GM12878 (cell line): ENCODE results near the gene ANXA11. TPM values are rescaled to one million over a fixed set of nuclear protein-coding genes. Genes with fewer than 3 reads are reported as not detected.

Experiments used
- ATF7 ChIP-seq: fragments of 450-650 bp; IDR thresholded peaks from 2 replicates; pipeline ENCODE4 v1.6.1; 2016; ENCODE audit warnings: low read depth, mild to moderate bottlenecking
- CHD2 ChIP-seq: IDR thresholded peaks from 2 replicates; pipeline ENCODE4 v1.6.1; 2011; ENCODE audit warnings: low read depth, low read length, improper control_type of control experiment, borderline replicate concordance
- CREM ChIP-seq: IDR thresholded peaks from 2 replicates; pipeline ENCODE4 v1.6.1; 2014; ENCODE audit warnings: antibody characterized with exemption, low read depth
- CTCF ChIP-seq, 3 experiments: IDR thresholded peaks in 2 of 3; conservative IDR thresholded peaks in 1 of 3; 2 replicates each; pipeline ENCODE4 v1.5.1; 2011; ENCODE audit warnings: low read depth in 3 of 3, low read length in 3 of 3, mild to moderate bottlenecking in 3 of 3, control low read depth in 2 of 3, moderate library complexity in 2 of 3, inconsistent platforms in 1 of 3, mixed read lengths in 1 of 3; ENCODE audit not compliant: control insufficient read depth in 2 of 3, insufficient read depth in 1 of 3; ENCODE audit errors: extremely low read depth in 1 of 3
- ELK1 ChIP-seq: IDR thresholded peaks from 2 replicates; pipeline ENCODE4 v1.6.1; 2012; ENCODE audit warnings: low read depth, low read length, improper control_type of control experiment
- FOXK2 ChIP-seq: fragments of 450-650 bp; IDR thresholded peaks from 2 replicates; pipeline ENCODE4 v1.6.1; 2017; ENCODE audit warnings: mild to moderate bottlenecking, moderate library complexity
- KDM1A ChIP-seq: fragments of 200-600 bp; sonication (generic); IDR thresholded peaks from 2 replicates; pipeline ENCODE4 v1.6.1; 2016; ENCODE audit warnings: borderline replicate concordance
- MTA2 ChIP-seq: fragments of 450-650 bp; IDR thresholded peaks from 2 replicates; pipeline ENCODE4 v1.6.1; 2016; ENCODE audit warnings: low read depth, mild to moderate bottlenecking, moderate library complexity
- MTA3 ChIP-seq: IDR thresholded peaks from 2 replicates; pipeline ENCODE4 v1.6.1; 2012; ENCODE audit warnings: low read length, inconsistent platforms, borderline replicate concordance
- MYC ChIP-seq: IDR thresholded peaks from 2 replicates; pipeline ENCODE4 v1.6.1; 2011; ENCODE audit warnings: mild to moderate bottlenecking, low read length, moderate library complexity, inconsistent platforms; ENCODE audit not compliant: insufficient read depth, insufficient replicate concordance, insufficient read length, severe bottlenecking
- NBN ChIP-seq: fragments of 450-650 bp; IDR thresholded peaks from 2 replicates; pipeline ENCODE4 v1.6.1; 2016
- NKRF ChIP-seq: fragments of 450-650 bp; conservative IDR thresholded peaks from 2 replicates; pipeline ENCODE4 v1.6.1; 2017; ENCODE audit warnings: mild to moderate bottlenecking, moderate library complexity
- POLR2A ChIP-seq: IDR thresholded peaks from 2 replicates; pipeline ENCODE4 v1.6.1; 2011; ENCODE audit warnings: low read depth, mild to moderate bottlenecking, low read length
- POLR2AphosphoS2 ChIP-seq: IDR thresholded peaks from 2 replicates; pipeline ENCODE4 v1.6.1; 2011; ENCODE audit warnings: low read depth, mild to moderate bottlenecking, low read length, improper control_type of control experiment, moderate library complexity
- RELA ChIP-seq: fragments of 450-650 bp; IDR thresholded peaks from 2 replicates; pipeline ENCODE4 v1.8.0; 2014; ENCODE audit warnings: borderline replicate concordance; ENCODE audit not compliant: partially characterized antibody
- RELB ChIP-seq: fragments of 450-650 bp; IDR thresholded peaks from 2 replicates; pipeline ENCODE4 v1.6.1; 2017; ENCODE audit warnings: low read depth, mild to moderate bottlenecking, moderate library complexity
- RFX5 ChIP-seq: IDR thresholded peaks from 2 replicates; pipeline ENCODE4 v1.6.1; 2011; ENCODE audit warnings: low read depth, low read length, improper control_type of control experiment
- SMARCA5 ChIP-seq: fragments of 450-650 bp; IDR thresholded peaks from 2 replicates; pipeline ENCODE4 v1.6.1; 2017; ENCODE audit warnings: mild to moderate bottlenecking
- SMC3 ChIP-seq: IDR thresholded peaks from 2 replicates; pipeline ENCODE4 v1.6.1; 2011; ENCODE audit warnings: low read length, improper control_type of control experiment, borderline replicate concordance
- SPI1 ChIP-seq: IDR thresholded peaks from 2 replicates; pipeline ENCODE4 v1.6.1; 2011; ENCODE audit warnings: low read depth, mild to moderate bottlenecking, low read length, moderate library complexity, borderline replicate concordance; ENCODE audit not compliant: insufficient read depth
- SRF ChIP-seq, 2 experiments: IDR thresholded peaks; 2 replicates each; pipeline ENCODE4 v1.6.1; 2011; ENCODE audit warnings: low read depth in 2 of 2, low read length in 2 of 2, mild to moderate bottlenecking in 1 of 2, moderate library complexity in 1 of 2
- STAT3 ChIP-seq: IDR thresholded peaks from 2 replicates; pipeline ENCODE4 v1.6.1; 2011; ENCODE audit warnings: low read depth, low read length, improper control_type of control experiment
- SUZ12 ChIP-seq: fragments of 200-600 bp; sonication (generic); IDR thresholded peaks from one replicate; pipeline ENCODE4 v1.6.1; 2018; ENCODE audit warnings: antibody characterized with exemption, mild to moderate bottlenecking; ENCODE audit not compliant: unreplicated experiment
- ZNF622 ChIP-seq: fragments of 450-650 bp; IDR thresholded peaks from 2 replicates; pipeline ENCODE4 v1.6.1; 2017; ENCODE audit warnings: mild to moderate bottlenecking, inconsistent platforms
- polyA plus RNA-seq, 11 experiments: library from polyadenylated mRNA; depleted of rRNA in 4 of 11; unstranded in 6 of 11; stranded (reverse) in 5 of 11; fragments of >200 nt; fragmentation: Nextera tagmentation in 4 of 11; fragmentation: Illumina TruSeq in 1 of 11; extraction: Ambion mirVana in 4 of 11; extraction: Trizol in 1 of 11; gene quantifications; 1 replicate in 1 of 11; 2 replicates in 10 of 11; pipeline versions ENCODE4 v1.2.1 to v1.2.3, GENCODE V29; 2011 to 2016; ENCODE audit warnings: inconsistent platforms in 2 of 11, missing spikeins in 2 of 11, low read depth in 1 of 11
- total RNA-seq, 4 experiments: library from RNA; depleted of rRNA in 3 of 4; stranded (reverse); fragments of >200 nt in 3 of 4; fragmentation: Illumina TruSeq in 1 of 4; extraction: Trizol in 1 of 4; gene quantifications; 2 replicates each; pipeline versions ENCODE4 v1.2.1 to v1.2.3, GENCODE V29; 2013 to 2021

ANXA11 gene
- total and polyA plus RNA-seq, 10 of the 15 experiments (the other 5 are each of a cell fraction or from before 2014, with no cell fraction given) = 25.0 to 129 (median 72.2) TPM

GRCh38 chr10:80202934-80203834 lies 2.2 kb downstream of the ANXA11 start (continued):
- peak; percentile 48 to 59 (median 58) for TF ChIP-seq CTCF (IDR thresholded peaks at IDR 0.05 in 2 of 3, conservative IDR thresholded peaks at IDR 0.05 in 1 of 3; ENCODE audit: control insufficient read depth in 2 of 3, extremely low read depth in 1 of 3, insufficient read depth in 1 of 3, low read depth in 3 of 3, low read length in 3 of 3)
- peak; percentile 98 for TF ChIP-seq RELB
- TF ChIP-seq POLR2A = peak; percentile 63
- no peak for TF ChIP-seq ZNF622
- TF ChIP-seq KDM1A = no peak
- peak; percentile 2 to 86; a peak in 3 of 4 replicates for TF ChIP-seq SRF (IDR thresholded peaks at IDR 0.05; ENCODE audit: low read depth in 2 of 2, low read length in 2 of 2)
- no peak; the same call in 1 of the 2 replicates for TF ChIP-seq POLR2AphosphoS2
- TF ChIP-seq MTA3 = no peak
- TF ChIP-seq SMC3 = peak; percentile 43; the same call in 1 of the 2 replicates
- TF ChIP-seq CHD2 = peak; percentile 45; the same call in 1 of the 2 replicates
- TF ChIP-seq NBN = peak; percentile 97
- peak; percentile 81 for TF ChIP-seq ATF7
- TF ChIP-seq SMARCA5 = peak; percentile 87
- TF ChIP-seq RELA = no peak
- peak; percentile 63; the same call in 1 of the 2 replicates for TF ChIP-seq MTA2
- TF ChIP-seq FOXK2 = peak; percentile 65; the same call in 1 of the 2 replicates
- TF ChIP-seq SPI1 = no peak
- TF ChIP-seq SUZ12 = no peak
- no peak for TF ChIP-seq STAT3
- no peak for TF ChIP-seq MYC
- TF ChIP-seq CREM = peak; percentile 26; the same call in 1 of the 2 replicates
- TF ChIP-seq ELK1 = no peak
- 0 out of 2 replicates have a peak, but pooled peaks have one; percentile 29 for TF ChIP-seq RFX5
- peak; percentile 38; the same call in 1 of the 2 replicates for TF ChIP-seq NKRF
